ENCODE measurements around the gene SORT1. TPM values are rescaled to one million over a fixed set of nuclear protein-coding genes. Genes with fewer than 3 reads are reported as not detected.

SORT1 gene
- total and polyA plus RNA-seq, 2 of the 8 experiments (the other 6 are each of a cell fraction or from before 2014, with no cell fraction given) = 18.7 to 69.6 TPM

- Histone ChIP-seq H2BK120ac (replicated peaks; ENCODE audit: low read depth, low read length) (no peak overlapping the region), H3K79me1 (ENCODE audit: low read depth, low read length) (peaks cover 3% of the 10 kb centered on the region; the same call in 1 of the 2 replicates), H3K4ac (replicated peaks; ENCODE audit: insufficient read length, low read depth, low read length) (no peak overlapping the region), H3K9me3 (ENCODE audit: insufficient read depth in 2 of 2, low read depth in 1 of 2, low read length in 1 of 2) (no peaks in the 10 kb centered on the region), H4K20me1 (replicated peaks in 1 of 2; ENCODE audit: control insufficient read depth in 1 of 2, insufficient read depth in 2 of 2, low read length in 2 of 2) (peaks cover 0 to 8% of the 10 kb centered on the region in 2 experiments), H2BK15ac (ENCODE audit: low read length) (no peak overlapping the region), H3K36me3 (ENCODE audit: control insufficient read depth in 2 of 4, insufficient read depth in 4 of 4, low read length in 3 of 4) (no peaks in the 10 kb centered on the region), H3K23me2 (ENCODE audit: low read depth, low read length) (no peaks in the 10 kb centered on the region; the same call in 1 of the 2 replicates), H2BK12ac (ENCODE audit: low read depth, low read length) (no peak overlapping the region), H4K5ac (ENCODE audit: insufficient read length, low read depth, low read length) (no peak overlapping the region), H3K4me1 (replicated peaks in 1 of 4; ENCODE audit: control insufficient read depth in 3 of 4, insufficient read depth in 4 of 4, low read length in 3 of 4) (peaks cover 0 to 14% (median 3%) of the 10 kb centered on the region in 4 experiments; a peak in 3 of 7 replicates), H3K9ac (replicated peaks in 1 of 4; ENCODE audit: extremely low read depth in 1 of 4, low read depth in 3 of 4, low read length in 3 of 4) (no peak overlapping the region), H3K4me3 (ENCODE audit: extremely low read depth in 1 of 4, insufficient read depth in 2 of 4, low read depth in 3 of 4, low read length in 4 of 4) (no peak overlapping the region), H3K27me3 (replicated peaks in 1 of 4; ENCODE audit: control insufficient read depth in 3 of 4, extremely low read depth in 1 of 4, insufficient read depth in 3 of 4, low read length in 3 of 4) (no peaks in the 10 kb centered on the region), H3K14ac (ENCODE audit: insufficient read length) (no peak overlapping the region), H2BK20ac (ENCODE audit: low read length) (no peak overlapping the region), H3K56ac (replicated peaks; ENCODE audit: insufficient read length, low read depth, low read length) (no peak overlapping the region), H3K23ac (ENCODE audit: insufficient read length) (no peak overlapping the region), H3K18ac (ENCODE audit: extremely low read depth, low read length) (no peak overlapping the region), H3K79me2 (ENCODE audit: control insufficient read depth in 1 of 2, insufficient read depth in 2 of 2, low read length in 2 of 2) (peaks cover 3 to 83% of the 10 kb centered on the region in 2 experiments; a peak in 3 of 4 replicates), H2AFZ (ENCODE audit: low read length) (no peak overlapping the region), H3K4me2 (ENCODE audit: insufficient read depth in 1 of 2, low read depth in 2 of 2, low read length in 2 of 2) (no peak overlapping the region), H2BK5ac (ENCODE audit: low read depth, low read length) (no peak overlapping the region), H4K91ac (replicated peaks; ENCODE audit: insufficient read length, low read length) (no peak overlapping the region), H4K8ac (ENCODE audit: extremely low read depth, insufficient read depth, low read length) (no peak overlapping the region), H3K27ac (ENCODE audit: low read depth, low read length) (no peak overlapping the region), H2AK5ac (ENCODE audit: low read depth, low read length) (no peak overlapping the region)
- TF ChIP-seq ASH2L (IDR thresholded peaks at IDR 0.05; ENCODE audit: low read length) = no peak
- TF ChIP-seq GTF2F1 (IDR thresholded peaks at IDR 0.05; ENCODE audit: borderline replicate concordance, low read depth, low read length) = no peak
- WGBS, 2 experiments (ENCODE audit: extremely low coverage in 1 of 2, insufficient coverage in 1 of 2, insufficient read length in 1 of 2, insufficient replicate concordance in 2 of 2, low coverage in 1 of 2, low lambda C conversion rate in 2 of 2, missing lambda C conversion rate in 1 of 2) = 81% methylated on average over 3 of the region's 3 CpGs; no CpG with 5 or more reads in 1 of the 2 experiments
- DNase-seq (ENCODE audit: low read depth in 1 of 2, low spot score in 2 of 2) = no peak
- POLR2A ChIA-PET (ENCODE audit: partially characterized antibody) = interaction anchor here (1.7 kb wide), 1 partner anchor 10 kb away, joined by 6 read pairs; no protein-coding TSS in a partner anchor
- FAIRE-seq = no peak
- CTCF ChIA-PET (ENCODE audit: partially characterized antibody) = interaction anchor here (1.2 to 3.7 kb wide), 2 partner anchors 19 to 29 kb away, joined by 4 to 26 read pairs; partner anchors contain the start of gene SORT1
Measured at GRCh38 chr1:109379907-109380306, 17.8 kb downstream of the SORT1 start.
